AG08396 (cell line): ENCODE results near the gene GNG11.
"Not testable (repeated sequence)": the region's sequence is repeated elsewhere in the genome, so short reads cannot be mapped to it uniquely, and the experiment has no call there.

ENCODE experiments used
- DNase-seq: peaks from one replicate; pipeline ENCODE4 v3.0.0; 2012; ENCODE audit warnings: low spot score, mixed read lengths

The GNG11 gene

DNA sequence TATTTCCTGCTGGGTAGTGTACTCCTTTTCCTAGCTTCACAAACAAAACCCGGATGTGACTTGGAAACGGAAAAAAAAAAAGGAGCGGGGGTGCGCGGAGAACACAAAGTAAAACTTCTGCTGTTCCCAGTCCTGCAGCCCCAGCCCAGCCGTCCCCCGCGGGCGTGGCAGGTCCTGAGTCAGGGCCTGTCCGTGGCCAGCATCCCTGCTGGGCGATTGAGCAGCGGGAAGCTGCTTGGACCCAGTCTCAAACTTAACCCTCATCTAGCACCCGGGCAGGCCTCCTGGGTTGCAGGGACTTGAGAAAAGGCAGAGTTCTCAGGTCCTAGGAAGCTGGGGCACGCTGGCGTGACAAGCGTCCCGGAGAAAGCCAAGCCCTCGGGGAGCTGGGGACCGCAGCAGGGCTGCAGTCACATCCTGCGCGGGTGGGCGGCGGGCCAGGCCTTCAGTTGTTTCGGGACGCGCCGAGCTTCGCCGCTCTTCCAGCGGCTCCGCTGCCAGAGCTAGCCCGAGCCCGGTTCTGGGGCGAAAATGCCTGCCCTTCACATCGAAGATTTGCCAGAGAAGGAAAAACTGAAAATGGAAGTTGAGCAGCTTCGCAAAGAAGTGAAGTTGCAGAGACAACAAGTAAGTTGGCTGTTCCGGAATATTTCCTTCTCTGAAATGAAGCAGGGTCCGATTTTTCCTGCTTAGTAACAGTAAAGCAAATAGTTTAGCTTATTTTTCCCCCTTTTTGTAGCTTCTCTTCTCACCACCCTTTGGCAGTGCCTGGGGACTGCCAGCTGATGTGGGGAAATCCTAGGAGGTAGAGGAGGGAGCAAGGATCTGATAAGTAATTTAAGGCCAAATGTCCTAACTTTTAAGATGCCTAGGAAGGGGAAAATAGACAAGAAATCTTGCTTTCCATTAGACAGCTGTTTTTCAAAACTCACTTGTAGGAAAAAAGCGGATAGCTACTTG, at the start of gene GNG11:
Gene GNG11, plus strand, starts transcription at position 129 of the 960 bp plus-strand sequence. Its CDS starts 403 bp downstream, at position 532.
- DNase-seq, result peak; percentile 67

DNA sequence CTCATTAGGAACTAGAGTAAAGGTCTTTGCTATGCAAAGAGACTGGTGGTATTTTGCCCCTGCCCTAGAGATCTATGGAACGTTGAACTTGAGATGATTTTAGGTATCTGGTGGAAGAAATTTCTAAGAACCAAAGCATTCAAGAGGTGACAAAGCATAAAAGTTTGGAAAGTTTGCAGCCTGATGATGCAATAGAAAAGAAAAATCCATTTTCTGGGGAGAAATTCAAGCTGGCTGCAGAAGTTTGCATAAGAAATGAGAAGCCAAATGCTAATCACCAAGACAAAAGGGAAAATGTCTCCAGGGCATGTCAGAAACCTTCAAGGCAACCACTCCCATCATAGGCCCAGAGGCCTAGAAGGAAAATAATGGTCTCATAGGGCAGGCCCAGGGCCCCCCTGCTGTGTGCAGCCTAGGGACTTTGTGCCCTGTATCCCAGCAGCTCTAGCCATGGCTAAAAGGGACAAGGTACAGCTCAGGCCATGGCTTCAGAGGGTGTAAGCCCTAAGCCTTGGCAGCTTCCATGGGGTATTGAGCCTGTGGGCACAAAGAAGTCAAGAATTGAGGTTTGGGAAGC, 47.4 kb upstream of the GNG11 start:
- no peak for DNase-seq

DNA sequence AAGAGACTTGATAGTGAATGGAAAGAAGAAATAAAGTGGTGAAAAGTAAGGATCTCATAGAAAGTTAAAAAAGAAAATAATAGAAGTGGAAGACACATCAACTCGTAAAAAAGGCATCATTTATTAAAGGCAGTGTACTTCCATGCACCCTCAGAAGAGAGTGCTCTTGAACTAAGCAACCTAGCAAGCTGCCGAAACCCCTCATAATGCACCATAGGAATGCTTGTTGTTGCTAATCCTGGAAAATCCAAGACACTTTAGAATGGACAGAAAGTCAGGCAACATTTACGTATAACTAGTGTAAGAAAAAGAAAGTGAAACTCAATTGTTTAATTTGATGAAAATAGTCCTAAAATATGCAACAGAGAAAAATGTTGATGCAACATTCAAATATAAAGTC, 43.8 kb upstream of the GNG11 start:
- DNase-seq, result no peak

DNA sequence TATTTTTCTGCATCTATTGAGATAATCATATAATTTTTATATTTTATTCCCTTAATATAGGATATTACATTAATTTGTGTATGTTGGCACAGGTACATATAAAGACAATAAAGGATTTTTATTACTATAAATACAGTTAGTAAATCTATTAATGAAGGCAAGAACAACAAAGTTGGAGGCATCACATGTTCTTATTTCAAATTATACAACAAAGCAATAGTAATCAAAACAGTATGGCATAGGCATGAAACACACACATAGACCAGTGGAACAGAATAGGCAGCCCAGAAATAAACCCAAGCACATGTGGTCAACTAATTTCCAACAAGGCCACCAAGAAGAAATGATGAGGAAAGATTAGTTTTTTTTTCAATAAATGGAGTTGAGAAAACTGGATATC, 42.2 kb upstream of the GNG11 start:
- no peak for DNase-seq

DNA sequence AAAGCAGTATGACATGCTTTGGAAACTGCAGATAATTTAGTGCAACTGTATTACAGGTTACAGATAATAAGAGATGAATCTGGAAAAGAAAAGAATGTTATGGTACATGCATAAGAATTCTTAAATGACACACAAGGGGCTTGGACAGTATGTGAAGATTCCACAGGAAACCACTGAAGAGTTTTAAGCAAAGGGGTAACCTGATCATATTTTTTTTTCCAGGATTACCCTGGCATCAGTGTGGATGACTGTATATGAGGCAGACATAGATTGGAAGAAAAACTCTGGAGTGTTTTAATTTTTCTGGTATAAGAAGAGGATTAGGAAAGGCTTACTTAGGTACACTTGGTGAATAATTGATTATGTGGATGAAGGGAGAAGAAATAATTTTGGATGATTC, 39.1 kb upstream of the GNG11 start:
- DNase-seq, result no peak

DNA sequence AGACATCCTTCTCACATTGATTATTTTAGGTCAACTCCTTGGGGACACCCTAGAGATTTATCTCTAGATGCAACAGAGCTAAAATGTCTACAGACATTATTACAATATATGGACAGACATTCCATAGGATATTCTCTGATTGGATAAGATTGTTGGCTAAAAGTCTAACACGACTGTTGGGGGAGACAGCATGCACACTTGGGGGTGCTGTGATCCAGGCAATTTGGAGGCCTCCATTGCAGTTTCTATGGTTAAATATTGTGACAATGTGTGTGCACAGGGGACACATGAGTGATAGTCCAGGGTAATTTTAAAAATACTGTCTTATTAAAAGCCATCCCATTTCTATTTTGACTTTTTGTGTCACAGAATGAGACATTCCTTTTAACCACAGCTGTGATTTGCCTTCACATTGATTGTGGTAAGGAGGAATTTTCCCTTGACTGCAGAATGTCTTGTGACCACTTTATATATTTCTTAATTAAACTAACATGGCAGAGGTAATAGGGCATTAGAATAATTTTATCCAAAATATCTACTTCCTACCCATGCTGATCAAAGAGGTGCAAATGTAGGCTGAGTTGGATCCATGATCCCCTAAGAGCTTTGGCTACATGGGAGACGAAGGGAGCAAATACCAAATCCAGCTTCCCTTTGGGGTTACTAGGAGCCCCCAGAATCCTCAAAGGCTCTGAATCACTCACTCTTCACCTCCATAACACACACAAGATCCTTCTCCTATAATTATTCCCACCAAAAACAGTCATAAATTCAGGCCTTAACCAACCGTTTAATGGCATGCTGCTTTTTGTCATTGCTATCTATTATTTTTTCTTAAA, 38.2 kb upstream of the GNG11 start:
- no peak for DNase-seq

DNA sequence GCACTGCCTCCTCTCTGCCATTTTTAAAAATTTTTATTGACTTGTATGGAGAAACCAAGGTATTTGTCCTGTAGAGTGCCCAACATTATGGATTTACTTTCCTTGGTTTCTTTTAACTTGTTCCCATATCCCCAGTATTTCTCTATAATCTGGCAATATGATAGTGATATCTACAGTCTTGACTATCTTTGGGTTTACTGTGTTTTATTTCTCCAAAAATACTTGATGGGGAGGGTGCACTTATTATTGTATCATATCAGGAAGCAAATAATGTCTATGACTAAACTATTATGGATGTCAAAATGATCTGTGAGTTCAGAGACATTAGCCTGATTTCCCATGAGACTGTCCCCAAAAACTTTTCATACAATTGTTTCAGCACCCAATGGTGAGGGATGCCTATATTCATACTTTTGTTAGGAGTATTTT, 37.6 kb upstream of the GNG11 start:
- DNase-seq, result no peak

DNA sequence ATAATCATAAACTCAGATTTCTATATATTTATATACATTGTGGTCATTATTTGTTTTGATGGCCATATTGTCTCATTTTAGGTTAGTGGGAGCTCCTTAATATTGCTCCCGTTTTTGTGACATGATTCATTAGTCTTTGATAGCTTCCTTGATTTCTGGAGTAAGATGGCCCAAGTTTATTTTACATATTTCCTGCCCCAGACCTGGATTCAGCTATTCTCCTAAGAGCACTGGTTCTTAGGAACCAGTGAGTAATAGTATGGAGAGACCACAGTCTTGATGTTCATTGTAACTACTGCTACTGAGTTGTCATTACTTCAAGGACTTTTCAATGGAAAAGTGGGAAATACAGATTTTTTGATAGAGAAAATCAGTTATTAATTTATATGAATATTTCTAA, 37.0 kb upstream of the GNG11 start:
- DNase-seq, result no peak

DNA sequence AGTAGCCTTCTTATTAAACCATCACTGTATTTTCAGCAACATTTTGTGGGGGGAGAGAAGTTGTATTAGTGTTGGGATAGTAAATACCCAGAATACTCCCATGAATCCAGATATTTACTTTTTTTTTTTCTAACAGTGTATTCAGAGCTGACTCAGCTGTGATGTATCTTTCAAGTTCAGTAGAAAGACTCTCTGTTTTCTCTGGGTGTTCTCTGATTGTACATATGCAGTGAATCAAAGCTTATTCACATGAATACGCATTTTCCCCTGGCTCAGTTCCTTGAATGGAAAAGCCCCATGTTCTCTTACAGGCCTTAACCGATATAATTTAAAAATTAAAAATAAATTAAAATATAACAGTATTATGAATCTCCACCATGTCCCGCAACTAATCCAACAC, 32.3 kb upstream of the GNG11 start:
- DNase-seq, result peak; percentile 45

DNA sequence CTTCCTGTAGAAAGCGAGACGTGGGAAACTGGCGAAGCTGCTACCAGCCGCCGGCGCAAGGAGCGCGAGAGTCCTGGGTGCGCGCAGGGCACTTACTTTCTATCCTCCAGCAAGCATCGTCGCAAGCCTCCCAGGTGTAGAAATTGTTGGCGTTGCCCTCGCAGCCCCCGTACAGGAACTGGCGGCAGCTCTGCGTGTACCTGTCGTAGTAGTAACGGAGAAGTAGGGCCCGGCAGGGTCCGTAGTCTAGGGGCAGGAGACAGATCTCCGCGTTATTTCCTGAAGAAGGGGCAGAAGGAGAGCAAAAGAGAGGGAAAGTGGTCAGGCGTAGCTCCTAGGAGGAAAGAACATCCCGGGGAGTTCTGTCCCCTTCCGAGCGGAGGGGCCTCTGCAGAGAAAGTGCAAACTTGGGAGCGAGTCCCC, 31.5 kb upstream of the GNG11 start:
- DNase-seq, result peak; percentile 30

DNA sequence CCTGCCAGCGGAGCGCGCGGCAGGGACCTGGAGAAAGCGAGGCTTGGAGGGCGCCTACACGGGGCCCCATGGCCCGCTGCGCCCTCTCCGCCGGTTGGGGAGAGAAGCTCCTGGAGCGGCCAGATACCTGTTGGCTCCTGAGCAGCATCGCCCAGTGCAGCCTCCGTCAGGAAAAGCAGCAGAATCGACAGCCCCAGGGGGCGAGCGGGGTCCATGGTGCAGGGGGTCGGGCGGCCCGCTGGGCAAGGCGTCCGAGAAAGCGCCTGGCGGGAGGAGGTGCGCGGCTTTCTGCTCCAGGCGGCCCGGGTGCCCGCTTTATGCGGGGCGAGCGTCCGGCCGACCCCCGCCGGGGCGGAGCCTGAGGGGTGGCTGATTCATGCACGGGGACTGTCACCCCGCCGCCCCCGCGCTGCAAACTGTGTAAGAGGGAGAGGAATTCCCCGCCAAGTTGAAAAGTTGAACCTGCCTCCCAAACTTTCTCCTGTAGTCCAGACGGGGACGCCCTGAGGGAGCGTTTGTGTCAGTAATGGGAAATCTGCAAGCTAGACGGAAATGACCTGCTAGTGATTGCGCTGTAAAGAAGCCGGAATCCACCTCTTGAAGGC, 31.0 kb upstream of the GNG11 start, which contains the start of gene TFPI2:
Gene TFPI2, minus strand, starts transcription at position 290 of the 605 bp plus-strand sequence. Its CDS starts 75 bp downstream, at position 215.
- DNase-seq, result peak; percentile 39

DNA sequence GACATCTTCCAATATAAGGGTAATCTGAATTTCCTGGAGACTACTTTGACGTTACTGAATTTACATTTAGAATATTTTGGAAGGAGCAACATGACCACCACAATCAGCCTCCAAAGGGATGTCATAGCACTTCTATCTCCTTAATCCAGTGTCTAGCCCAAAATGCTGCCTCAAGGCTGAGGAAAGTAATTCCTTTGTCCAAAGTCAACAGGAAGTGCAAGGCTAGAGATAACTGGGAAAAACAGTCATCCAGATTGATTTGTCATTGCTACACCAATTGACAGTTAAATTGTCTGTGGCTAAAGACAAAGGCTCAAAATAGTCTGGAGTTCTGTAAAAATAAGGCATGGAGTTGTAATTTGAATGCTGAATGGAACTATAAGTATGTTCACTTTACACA, 27.1 kb upstream of the GNG11 start:
- no peak for DNase-seq

DNA sequence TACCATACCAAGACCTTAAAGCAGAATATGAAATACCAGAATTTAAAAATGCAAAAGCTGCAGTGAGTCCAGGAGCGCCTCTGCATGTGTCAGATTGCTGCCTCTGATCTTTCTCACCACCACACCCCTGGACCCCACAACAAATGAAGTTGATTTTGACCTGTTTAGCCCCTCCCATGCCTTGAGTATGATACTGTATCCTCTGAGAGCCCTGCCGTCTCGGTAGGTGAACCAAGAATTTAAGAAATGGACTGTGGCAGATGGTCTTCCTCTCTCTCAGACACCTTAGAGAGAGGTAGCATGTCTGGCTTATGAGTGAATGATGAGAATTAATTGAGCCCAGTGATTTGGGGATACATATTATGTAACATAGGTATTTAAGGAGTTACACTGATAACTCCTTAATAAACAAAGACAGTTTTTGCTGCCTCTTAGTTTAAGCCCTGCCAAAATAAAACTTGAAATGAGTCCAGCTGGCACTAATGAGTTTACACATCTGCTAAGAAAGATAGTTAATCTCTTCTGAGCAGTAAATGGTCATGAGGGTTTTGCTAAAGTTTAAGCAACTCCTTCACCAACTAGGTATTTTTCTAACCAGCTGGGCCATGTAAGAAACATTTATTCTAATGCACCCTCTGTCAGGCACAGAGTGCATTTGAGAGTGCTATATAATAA, 26.4 kb upstream of the GNG11 start:
- DNase-seq, result no peak

DNA sequence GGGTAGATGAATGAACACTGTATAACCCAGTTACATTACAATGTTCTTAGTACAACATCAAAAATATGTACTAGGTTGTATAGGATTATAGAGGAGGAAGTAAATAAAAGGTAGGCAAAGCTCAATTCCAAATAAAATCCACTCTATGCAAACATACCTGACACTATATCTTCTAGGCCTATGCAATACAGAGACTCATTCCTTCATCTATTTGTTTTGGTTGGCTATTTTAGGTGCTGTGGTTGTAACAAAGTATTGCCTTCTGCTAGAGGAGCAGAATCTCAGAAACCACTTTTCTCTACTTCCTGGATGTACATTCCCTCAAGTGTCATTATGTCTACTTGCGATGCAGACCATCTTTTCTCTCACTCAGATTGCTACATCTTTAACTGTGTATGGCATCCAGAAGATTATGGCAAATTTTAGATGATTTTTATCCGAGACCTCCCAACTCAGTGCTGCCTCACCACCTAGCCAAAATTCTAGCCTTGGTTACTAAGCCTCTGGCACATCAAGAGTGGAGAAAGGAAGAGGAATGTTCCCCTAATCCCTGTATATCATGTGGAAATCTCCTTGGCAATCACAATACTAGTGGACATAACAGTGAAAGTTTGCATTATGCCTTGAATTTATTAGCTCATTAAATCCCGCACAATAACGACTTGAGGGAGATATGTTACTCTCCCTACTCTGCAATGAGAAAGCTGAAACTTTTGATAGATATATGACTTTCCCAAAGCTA, 25.5 kb upstream of the GNG11 start:
- DNase-seq, result no peak

DNA sequence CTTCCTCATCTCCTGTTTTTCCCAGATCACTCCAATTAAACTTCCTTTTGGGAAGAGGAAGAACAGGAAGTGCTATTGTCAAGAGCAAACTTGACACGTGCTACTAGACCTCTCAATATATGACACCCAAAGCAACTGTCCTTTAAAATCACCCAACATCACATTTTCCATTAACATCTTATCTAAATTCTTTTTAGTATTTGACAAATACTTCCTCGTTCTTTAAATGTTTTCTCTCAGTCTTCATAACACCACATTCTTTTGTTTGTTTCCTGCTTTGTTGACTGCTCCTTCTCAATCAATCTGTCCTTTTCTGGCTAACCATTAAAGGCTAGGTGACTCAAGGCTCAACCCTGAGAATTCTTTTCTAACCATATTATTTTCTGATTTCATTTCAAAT, 23.9 kb upstream of the GNG11 start:
- DNase-seq, result no peak

DNA sequence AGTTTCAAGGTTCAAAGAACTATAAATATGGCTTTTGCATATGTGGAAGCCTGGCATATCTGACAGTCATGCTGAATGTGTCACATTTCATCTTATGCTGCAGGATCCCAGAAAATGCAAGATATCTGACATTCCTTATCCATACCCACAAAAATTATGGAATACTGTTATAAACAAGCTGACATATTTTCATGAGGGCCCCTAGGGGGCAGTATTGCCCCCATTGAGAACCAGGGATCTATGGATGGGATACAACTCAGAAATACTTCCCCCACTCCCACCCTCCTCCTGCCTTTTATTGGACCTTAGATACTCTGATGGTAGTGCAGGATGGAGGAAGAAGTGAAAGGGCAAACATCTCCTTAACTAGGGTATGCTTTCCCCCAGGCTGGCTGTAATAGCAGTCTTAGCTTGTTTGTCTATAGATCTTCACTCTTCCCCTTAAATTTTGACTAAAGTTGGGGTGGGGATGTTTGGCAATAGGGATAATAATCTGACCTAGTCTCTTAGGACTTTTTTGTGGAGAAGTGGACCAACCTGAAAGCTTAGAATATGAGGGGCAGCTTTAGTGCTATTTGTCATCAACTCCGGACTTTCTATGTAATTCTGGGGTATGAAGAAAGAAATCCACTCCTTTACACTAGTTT, 18.6 kb upstream of the GNG11 start:
- peak; percentile 38 for DNase-seq

DNA sequence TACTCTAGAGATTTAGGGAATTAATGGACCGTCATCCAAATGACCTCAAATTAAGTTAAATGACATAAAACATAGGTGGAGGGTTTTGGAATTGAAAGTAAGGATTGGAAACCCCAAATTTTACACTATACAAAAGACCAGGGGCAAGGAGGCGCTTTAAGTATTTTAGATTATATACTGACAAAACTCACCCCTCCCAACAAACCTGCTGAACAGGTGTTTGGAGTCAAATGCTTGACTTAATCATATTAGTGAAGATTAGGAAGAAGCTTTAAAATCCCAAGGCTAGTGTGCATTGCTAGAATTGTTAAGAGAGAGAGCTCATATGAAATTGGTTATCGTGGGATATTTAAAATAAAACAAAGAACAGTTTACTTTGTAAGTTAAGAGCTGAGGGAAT, 15.3 kb upstream of the GNG11 start, which contains the start of gene GNGT1:
Gene GNGT1, plus strand, starts transcription at position 301 of the 400 bp plus-strand sequence. CDS start 180 bp downstream, outside the sequence.
- no peak for DNase-seq

DNA sequence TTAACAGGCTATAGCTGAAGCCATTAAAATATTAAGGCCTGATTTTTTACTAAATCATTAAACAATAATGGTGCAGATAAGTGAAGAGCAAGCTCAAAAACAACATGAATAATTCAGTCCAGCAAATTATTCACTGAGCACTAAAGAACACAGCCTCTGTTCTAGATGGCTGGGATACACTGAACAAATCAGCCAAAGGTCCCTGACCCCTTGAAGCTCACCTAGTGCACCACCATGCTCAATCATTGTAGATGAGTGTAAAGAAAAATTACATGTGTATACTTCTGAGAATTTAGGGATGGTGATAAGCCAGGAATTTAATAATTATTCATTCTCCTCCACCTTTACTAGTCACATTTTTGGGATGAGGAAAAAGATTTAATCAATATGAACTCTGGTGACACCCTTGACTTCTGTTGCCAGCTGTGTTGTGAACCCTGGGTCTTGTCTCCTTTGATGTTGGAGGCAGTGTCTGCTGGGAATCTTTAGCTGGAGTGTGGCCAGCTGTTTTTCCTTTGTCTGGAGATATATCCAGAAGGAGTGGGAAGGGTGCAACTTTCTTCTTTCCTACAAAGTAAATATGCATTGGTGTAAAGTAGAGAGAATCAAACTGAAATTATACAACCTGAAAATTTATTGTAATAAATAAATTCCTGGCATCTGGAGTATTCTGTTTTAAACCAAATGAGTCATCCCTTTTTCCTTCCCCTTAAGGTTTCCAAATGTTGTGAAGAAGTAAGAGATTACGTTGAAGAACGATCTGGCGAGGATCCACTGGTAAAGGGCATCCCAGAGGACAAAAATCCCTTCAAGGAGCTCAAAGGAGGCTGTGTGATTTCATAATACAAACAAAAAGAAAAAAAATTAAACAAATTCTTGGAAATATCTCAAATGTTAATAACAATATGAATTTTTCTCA, 11.2 kb upstream of the GNG11 start:
- DNase-seq, result peak; percentile 15

DNA sequence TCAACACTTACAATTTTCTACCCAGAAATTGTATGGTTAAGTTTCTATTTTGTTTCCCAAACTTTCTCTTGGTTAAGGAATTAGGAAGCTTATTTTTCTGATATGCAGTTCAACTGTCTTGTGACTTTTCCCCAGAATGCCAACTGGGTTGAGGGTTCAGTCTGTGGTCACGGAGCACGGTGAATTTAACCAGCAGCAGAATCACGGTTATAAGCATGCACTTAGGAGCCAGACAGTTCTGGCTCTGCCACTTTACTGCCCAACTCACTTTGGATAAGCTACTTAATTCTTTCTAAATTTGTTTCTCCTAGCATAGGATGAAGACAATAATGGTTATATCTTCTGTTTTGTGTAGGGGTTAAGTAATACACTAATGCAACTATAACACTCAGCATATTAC, 10.3 kb upstream of the GNG11 start:
- not testable (repeated sequence) for DNase-seq
